ENCODE results near the gene PRRG4.

PRRG4 gene

DNA sequence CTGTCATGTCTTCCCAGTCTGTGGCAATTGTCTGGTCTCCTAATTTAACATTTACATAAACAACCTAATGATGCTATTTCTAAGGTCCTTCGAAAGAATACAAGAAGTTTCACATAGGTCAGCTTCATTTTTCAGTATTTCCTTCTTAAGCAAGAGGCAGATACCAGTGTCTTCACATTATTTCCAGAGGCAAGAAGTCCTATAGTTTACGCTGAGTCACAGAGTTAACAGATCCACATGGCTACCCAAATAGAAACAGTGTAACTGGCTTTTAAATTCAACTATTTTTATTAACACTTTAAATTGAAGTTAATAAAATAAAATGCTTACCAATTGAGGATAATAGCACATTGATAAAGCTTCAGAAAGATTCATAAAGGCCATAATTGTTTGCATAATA, 10.9 kb downstream of the PRRG4 start:
- H3K9me3 ChIP-seq (ENCODE audit: insufficient read depth, low read length): no peaks in the 10 kb centered on the region
- H3K4me1 ChIP-seq (ENCODE audit: low read length): no peaks in the 10 kb centered on the region
- no peaks in the 10 kb centered on the region for H4K20me1 ChIP-seq (ENCODE audit: insufficient read depth, low read length)
- no peak overlapping the region for H3K9ac ChIP-seq (ENCODE audit: low read length)
- no peaks in the 10 kb centered on the region for H3K36me3 ChIP-seq (replicated peaks; ENCODE audit: low read depth, low read length)
- no peak overlapping the region for H3K27ac ChIP-seq (ENCODE audit: low read length)
- TF ChIP-seq CTCF (IDR thresholded peaks at IDR 0.05; ENCODE audit: low read depth, low read length) (no peak), EZH2phosphoT487 (IDR thresholded peaks at IDR 0.05; ENCODE audit: low read depth) (no peak)
- H3K4me2 ChIP-seq (ENCODE audit: low read length): no peak overlapping the region
- no peak overlapping the region for H2AFZ ChIP-seq (ENCODE audit: low read depth, low read length)
- no peaks in the 10 kb centered on the region for H3K27me3 ChIP-seq (ENCODE audit: low read depth, low read length)
- H3K79me2 ChIP-seq (ENCODE audit: low read length): no peaks in the 10 kb centered on the region
- H3K4me3 ChIP-seq (ENCODE audit: low read length): no peak overlapping the region

- Histone ChIP-seq H3K9ac (ENCODE audit: low read length) (no peak overlapping the region), H4K20me1 (ENCODE audit: insufficient read depth, low read length) (no peaks in the 10 kb centered on the region), H3K27ac (ENCODE audit: low read length) (no peak overlapping the region), H3K9me3 (ENCODE audit: insufficient read depth, low read length) (no peaks in the 10 kb centered on the region), H3K4me3 (ENCODE audit: low read length) (no peak overlapping the region), H3K4me2 (ENCODE audit: low read length) (no peak overlapping the region), H3K27me3 (ENCODE audit: low read depth, low read length) (no peaks in the 10 kb centered on the region), H3K36me3 (replicated peaks; ENCODE audit: low read depth, low read length) (no peaks in the 10 kb centered on the region), H2AFZ (ENCODE audit: low read depth, low read length) (no peak overlapping the region), H3K79me2 (ENCODE audit: low read length) (no peaks in the 10 kb centered on the region), H3K4me1 (ENCODE audit: low read length) (peaks cover 7% of the 10 kb centered on the region; the same call in 1 of the 2 replicates)
- TF ChIP-seq EZH2phosphoT487 (IDR thresholded peaks at IDR 0.05; ENCODE audit: low read depth): no peak
- no peak for TF ChIP-seq CTCF (IDR thresholded peaks at IDR 0.05; ENCODE audit: low read depth, low read length)
Observed at GRCh38 chr11:32843544-32843943, 13.8 kb downstream of the PRRG4 start.

DNA sequence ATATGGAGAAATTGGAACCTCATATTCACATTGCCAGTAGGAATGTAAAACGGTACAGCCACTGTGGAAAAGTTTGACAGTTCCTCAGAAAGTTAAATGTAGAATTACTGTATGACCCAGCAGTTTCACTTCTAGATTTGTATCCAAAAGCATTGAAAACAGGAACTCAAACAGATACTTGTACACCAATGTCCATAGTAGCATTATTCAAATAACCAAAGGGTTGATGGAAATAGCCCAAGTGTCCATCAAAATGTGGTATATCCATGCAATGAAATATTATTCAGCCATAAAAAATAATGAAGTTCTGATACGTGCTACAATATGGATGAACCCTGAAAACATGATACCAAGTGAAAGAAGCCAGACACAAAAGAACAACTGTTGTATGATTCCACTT, 17.8 kb downstream of the PRRG4 start:
- Histone ChIP-seq H3K4me3 (ENCODE audit: low read length) (no peak overlapping the region), H3K9me3 (ENCODE audit: insufficient read depth, low read length) (no peaks in the 10 kb centered on the region), H3K79me2 (ENCODE audit: low read length) (no peaks in the 10 kb centered on the region), H4K20me1 (ENCODE audit: insufficient read depth, low read length) (no peaks in the 10 kb centered on the region), H2AFZ (ENCODE audit: low read depth, low read length) (no peak overlapping the region), H3K27me3 (ENCODE audit: low read depth, low read length) (no peaks in the 10 kb centered on the region), H3K4me1 (ENCODE audit: low read length) (peaks cover 12% of the 10 kb centered on the region; the same call in 1 of the 2 replicates), H3K27ac (ENCODE audit: low read length) (no peak overlapping the region), H3K9ac (ENCODE audit: low read length) (no peak overlapping the region), H3K36me3 (replicated peaks; ENCODE audit: low read depth, low read length) (no peaks in the 10 kb centered on the region), H3K4me2 (ENCODE audit: low read length) (no peak overlapping the region)
- no peak for TF ChIP-seq CTCF (IDR thresholded peaks at IDR 0.05; ENCODE audit: low read depth, low read length)
- no peak for TF ChIP-seq EZH2phosphoT487 (IDR thresholded peaks at IDR 0.05; ENCODE audit: low read depth)

- no peak overlapping the region for H3K9ac ChIP-seq (ENCODE audit: low read length)
- no peaks in the 10 kb centered on the region for H3K9me3 ChIP-seq (ENCODE audit: insufficient read depth, low read length)
- no peak overlapping the region for H2AFZ ChIP-seq (ENCODE audit: low read depth, low read length)
- peaks cover 12% of the 10 kb centered on the region; the same call in 1 of the 2 replicates for H3K4me1 ChIP-seq (ENCODE audit: low read length)
- no peak overlapping the region for H3K27ac ChIP-seq (ENCODE audit: low read length)
- no peaks in the 10 kb centered on the region for H3K27me3 ChIP-seq (ENCODE audit: low read depth, low read length)
- H3K36me3 ChIP-seq (replicated peaks; ENCODE audit: low read depth, low read length): no peaks in the 10 kb centered on the region
- no peak for TF ChIP-seq EZH2phosphoT487 (IDR thresholded peaks at IDR 0.05; ENCODE audit: low read depth)
- no peak for TF ChIP-seq CTCF (IDR thresholded peaks at IDR 0.05; ENCODE audit: low read depth, low read length)
- H3K4me2 ChIP-seq (ENCODE audit: low read length): no peak overlapping the region
- H4K20me1 ChIP-seq (ENCODE audit: insufficient read depth, low read length): no peaks in the 10 kb centered on the region
- H3K79me2 ChIP-seq (ENCODE audit: low read length): no peaks in the 10 kb centered on the region
- H3K4me3 ChIP-seq (ENCODE audit: low read length): no peak overlapping the region
Observed at GRCh38 chr11:32849761-32850160, 20.0 kb downstream of the PRRG4 start.

Measured in OCI-LY3 (cell line).